Endothelial cell of umbilical vein (primary cell): ENCODE measurements around the gene ZNF415. TPM values are rescaled to one million over a fixed set of nuclear protein-coding genes. Genes with fewer than 3 reads are reported as not detected.

ENCODE experiments used
- BruUV-seq: library from RNA; stranded (reverse); fragments of 400-500 nt; replicated peaks from 2 replicates; lab custom pipeline; 2021; lab: Mats Ljungman, UMichigan
- CTCF ChIA-PET: fragments of 300-600, 350-600 bp; sonication (Branson Sonifier 250); formaldehyde crosslinking; loops from one replicate; lab custom pipeline; 2021; ENCODE audit warnings: antibody characterized with exemption, inconsistent platforms; lab: Charles Lee
- POLR2A ChIA-PET: fragments of 300-600, 350-600 bp; sonication (Branson Sonifier 250); formaldehyde crosslinking; loops from one replicate; lab custom pipeline; 2021; ENCODE audit warnings: antibody characterized with exemption, inconsistent platforms; lab: Charles Lee
- DNase-seq: peaks from one replicate; pipeline ENCODE4 v3.0.0-alpha.2; 2011; ENCODE audit warnings: low read depth, low spot score
- FAIRE-seq: peaks from 2 replicates; lab custom pipeline; 2011; peaks lifted over from hg19 to GRCh38; lab: Jason Lieb, UNC
- H2AFZ ChIP-seq: 2 replicates; pipeline ENCODE4 v1.6.0; 2012; ENCODE audit warnings: low read depth, low read length, control low read depth, inconsistent platforms
- H3K27ac ChIP-seq: 2 replicates; pipeline ENCODE4 v1.5.1; 2011; ENCODE audit warnings: low read depth, mild to moderate bottlenecking, control low read depth, low read length, moderate library complexity; ENCODE audit not compliant: insufficient read depth
- H3K27me3 ChIP-seq, 2 experiments: 2 replicates each; pipeline versions ENCODE4 v1.6.0 to v1.6.1; 2011; ENCODE audit warnings: low read length in 2 of 2, mixed read lengths in 1 of 2; ENCODE audit not compliant: control insufficient read depth in 2 of 2, insufficient read depth in 2 of 2
- H3K36me3 ChIP-seq, 2 experiments: 2 replicates in 1 of 2; 3 replicates in 1 of 2; pipeline ENCODE4 v1.5.1; 2011; ENCODE audit warnings: low read length in 2 of 2, mild to moderate bottlenecking in 1 of 2, moderate library complexity in 1 of 2; ENCODE audit not compliant: control insufficient read depth in 2 of 2, insufficient read depth in 2 of 2; ENCODE audit errors: extremely low read depth in 1 of 2
- H3K4me1 ChIP-seq: 3 replicates; pipeline ENCODE4 v1.5.1; 2011; ENCODE audit warnings: mild to moderate bottlenecking, low read length; ENCODE audit not compliant: control insufficient read depth, insufficient read depth; ENCODE audit errors: extremely low read depth
- H3K4me2 ChIP-seq: 2 replicates; pipeline ENCODE4 v1.6.1; 2011; ENCODE audit warnings: low read length, control low read depth, mixed read lengths; ENCODE audit not compliant: insufficient read depth
- H3K4me3 ChIP-seq, 3 experiments: fragments of 200-600 bp in 1 of 3; sonication (generic), shearing (Covaris generic) in 1 of 3; replicated peaks in 1 of 3; 2 replicates each; pipeline ENCODE4 v1.5.1; 2011 to 2016; ENCODE audit warnings: control low read depth in 3 of 3, low read length in 3 of 3, mild to moderate bottlenecking in 2 of 3, inconsistent platforms in 1 of 3, low read depth in 1 of 3, moderate library complexity in 1 of 3; ENCODE audit not compliant: insufficient read depth in 1 of 3
- H3K79me2 ChIP-seq: 2 replicates; pipeline ENCODE4 v1.6.0; 2012; ENCODE audit warnings: low read length, inconsistent platforms; ENCODE audit not compliant: control insufficient read depth, insufficient read depth
- H3K9ac ChIP-seq: replicated peaks from 2 replicates; pipeline ENCODE3; 2011; ENCODE audit warnings: low read length, control low read depth; ENCODE audit not compliant: insufficient read depth; ENCODE audit errors: extremely low read depth
- H3K9me1 ChIP-seq: replicated peaks from 3 replicates; pipeline ENCODE4 v1.6.0; 2011; ENCODE audit warnings: mild to moderate bottlenecking, low read length; ENCODE audit not compliant: control insufficient read depth, insufficient read depth; ENCODE audit errors: extremely low read depth
- H3K9me3 ChIP-seq: replicated peaks from 2 replicates; pipeline ENCODE4 v1.5.1; 2012; ENCODE audit warnings: low read length, inconsistent platforms; ENCODE audit not compliant: control insufficient read depth, insufficient read depth
- H4K20me1 ChIP-seq: replicated peaks from 2 replicates; pipeline ENCODE3; 2011; ENCODE audit warnings: mild to moderate bottlenecking, low read length; ENCODE audit not compliant: control insufficient read depth, insufficient read depth; ENCODE audit errors: extremely low read depth
- EZH2 ChIP-seq: IDR thresholded peaks from 2 replicates; pipeline ENCODE4 v1.6.1; 2012; ENCODE audit warnings: borderline replicate concordance, low read depth, mild to moderate bottlenecking, moderate library complexity, low read length, inconsistent platforms; ENCODE audit not compliant: severe bottlenecking
- FOS ChIP-seq: IDR thresholded peaks from 2 replicates; pipeline ENCODE4 v1.6.1; 2011; ENCODE audit warnings: mild to moderate bottlenecking, low read length, moderate library complexity, borderline replicate concordance; ENCODE audit not compliant: insufficient read depth
- GATA2 ChIP-seq: IDR thresholded peaks from 2 replicates; pipeline ENCODE4 v1.7.0; 2011; ENCODE audit warnings: low read depth, mild to moderate bottlenecking, moderate library complexity, mixed read lengths, low read length; ENCODE audit not compliant: insufficient read length, insufficient read depth
- JUN ChIP-seq: IDR thresholded peaks from 2 replicates; pipeline ENCODE4 v1.6.1; 2011; ENCODE audit warnings: borderline replicate concordance, low read depth; ENCODE audit not compliant: insufficient read length, insufficient read depth
- MYC ChIP-seq: IDR thresholded peaks from one replicate; pipeline ENCODE4 v1.6.1; 2011; ENCODE audit warnings: mild to moderate bottlenecking, low read depth, low read length
- POLR2A ChIP-seq: IDR thresholded peaks from 2 replicates; pipeline ENCODE4 v1.6.1; 2012; ENCODE audit warnings: low read depth, mild to moderate bottlenecking, control low read depth, low read length
- POLR2AphosphoS5 ChIP-seq: IDR thresholded peaks from 2 replicates; pipeline ENCODE4 v1.6.1; 2012; ENCODE audit warnings: low read depth, mild to moderate bottlenecking, control low read depth, low read length, moderate library complexity; ENCODE audit not compliant: insufficient read depth
- dilution Hi-C: fragments of 300-500 bp; cut with MboI; formaldehyde crosslinking; loops from one replicate; pipeline ENCODE4 v1.15.0; 2019; ENCODE audit warnings: low sequenced_read_pairs; ENCODE audit not compliant: extremely low pct_ligation_motif_present
- intact Hi-C: fragments of 100-400 bp; cut with micrococcal nuclease; formaldehyde crosslinking; loops from one replicate; pipeline ENCODE4 v1.10.0; 2022
- polyA plus RNA-seq, 4 experiments: library from polyadenylated mRNA; depleted of rRNA in 3 of 4; stranded (reverse) in 3 of 4; unstranded in 1 of 4; fragments of >200 nt; gene quantifications; 2 replicates each; pipeline versions ENCODE4 v1.2.1 to v1.2.3, GENCODE V29; 2011 to 2012; ENCODE audit warnings: missing spikeins in 1 of 4
- total RNA-seq: library from RNA; stranded (reverse); gene quantifications from 2 replicates; pipeline ENCODE4 v1.2.3, GENCODE V29; 2021
- TF ChIP-seq, protein P1 (sequence below), 2 donors: IDR thresholded peaks; 1 replicate in 1 of 2; 2 replicates in 1 of 2; pipeline ENCODE4 v1.5.1; 2011; ENCODE audit warnings: low read length in 2 of 2, mild to moderate bottlenecking in 2 of 2, moderate library complexity in 2 of 2, control low read depth in 1 of 2, inconsistent platforms in 1 of 2, low read depth in 1 of 2; ENCODE audit not compliant: insufficient read depth in 1 of 2; ENCODE audit errors: extremely low read depth in 1 of 2
- TF ChIP-seq, protein P2 (sequence below): IDR thresholded peaks from 2 replicates; pipeline ENCODE4 v1.6.1; 2011; ENCODE audit not compliant: insufficient read depth, insufficient read length

The ZNF415 gene
- total and polyA plus RNA-seq, 2 donors (not counting 3 experiments of a cell fraction or from before 2014, with no cell fraction given), result 0.48 to 0.69 TPM

DNA sequence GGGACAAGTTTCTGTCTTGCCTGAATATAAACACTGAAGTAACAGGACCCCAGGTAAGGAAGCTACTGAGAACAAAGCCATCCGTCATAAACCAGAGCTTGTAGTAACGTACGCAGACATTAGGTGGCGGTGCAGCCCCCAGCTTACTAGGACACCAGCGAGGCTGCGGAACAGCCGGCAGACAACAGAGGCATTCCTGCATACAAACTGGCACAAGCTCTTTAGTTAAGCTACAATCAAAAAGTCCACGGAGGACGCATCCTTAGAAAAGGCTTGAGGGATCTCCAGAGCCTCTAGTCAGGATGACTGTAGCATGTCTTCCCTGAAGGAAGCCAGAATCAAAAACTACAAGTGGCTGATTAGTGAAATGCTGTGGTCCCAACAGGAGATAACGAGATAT, 55.7 kb downstream of the ZNF415 start:
- Histone ChIP-seq H2AFZ (no peak overlapping the region), H3K36me3 (peaks cover 10 to 14% of the 10 kb centered on the region in 2 experiments), H4K20me1 (no peaks in the 10 kb centered on the region), H3K27ac (no peak overlapping the region), H3K79me2 (no peaks in the 10 kb centered on the region), H3K9me3 (no peaks in the 10 kb centered on the region), H3K9ac (no peak overlapping the region), H3K4me2 (no peak overlapping the region), H3K4me3 (no peak overlapping the region), H3K4me1 (no peaks in the 10 kb centered on the region), H3K27me3 (no peaks in the 10 kb centered on the region), H3K9me1 (no peaks in the 10 kb centered on the region)
- peak; percentile 49 for FAIRE-seq
- TF ChIP-seq, protein P1, sequence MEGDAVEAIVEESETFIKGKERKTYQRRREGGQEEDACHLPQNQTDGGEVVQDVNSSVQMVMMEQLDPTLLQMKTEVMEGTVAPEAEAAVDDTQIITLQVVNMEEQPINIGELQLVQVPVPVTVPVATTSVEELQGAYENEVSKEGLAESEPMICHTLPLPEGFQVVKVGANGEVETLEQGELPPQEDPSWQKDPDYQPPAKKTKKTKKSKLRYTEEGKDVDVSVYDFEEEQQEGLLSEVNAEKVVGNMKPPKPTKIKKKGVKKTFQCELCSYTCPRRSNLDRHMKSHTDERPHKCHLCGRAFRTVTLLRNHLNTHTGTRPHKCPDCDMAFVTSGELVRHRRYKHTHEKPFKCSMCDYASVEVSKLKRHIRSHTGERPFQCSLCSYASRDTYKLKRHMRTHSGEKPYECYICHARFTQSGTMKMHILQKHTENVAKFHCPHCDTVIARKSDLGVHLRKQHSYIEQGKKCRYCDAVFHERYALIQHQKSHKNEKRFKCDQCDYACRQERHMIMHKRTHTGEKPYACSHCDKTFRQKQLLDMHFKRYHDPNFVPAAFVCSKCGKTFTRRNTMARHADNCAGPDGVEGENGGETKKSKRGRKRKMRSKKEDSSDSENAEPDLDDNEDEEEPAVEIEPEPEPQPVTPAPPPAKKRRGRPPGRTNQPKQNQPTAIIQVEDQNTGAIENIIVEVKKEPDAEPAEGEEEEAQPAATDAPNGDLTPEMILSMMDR (IDR thresholded peaks at IDR 0.05; ENCODE audit: extremely low read depth in 1 of 2, insufficient read depth in 1 of 2, low read depth in 1 of 2, low read length in 2 of 2), result peak; percentile 78 to 79
- TF ChIP-seq JUN, result no peak
- POLR2A ChIA-PET, result interaction anchor here (0.7 kb wide), 1 partner anchor 27 kb away, joined by 3 read pairs; no protein-coding TSS in a partner anchor
- dilution Hi-C loops, result no loop called here
- peak; percentile 72 for DNase-seq
- no TSS peak for BruUV-seq
- CTCF ChIA-PET, result interaction anchor here (0.6 to 2.6 kb wide), 27 partner anchors 10 to 716 kb away, joined by 3 to 38 read pairs (median 4); partner anchors contain the start of genes ZNF347, ZNF665, ZNF677 and ZNF845
- intact Hi-C loops, result loop anchor here (1.0 to 10.0 kb wide), 4 partner anchors 10 to 668 kb away; no protein-coding TSS in a partner anchor

GRCh38 chr19:53068834-53069233, 63.9 kb downstream of the ZNF415 start:
- no peaks in the 10 kb centered on the region for H3K79me2 ChIP-seq
- peaks cover 22% of the 10 kb centered on the region for H3K9me3 ChIP-seq
- FAIRE-seq, result no peak
- H3K4me3 ChIP-seq, result no peak overlapping the region
- no peaks in the 10 kb centered on the region for H3K9me1 ChIP-seq
- H3K4me1 ChIP-seq, result no peaks in the 10 kb centered on the region
- H2AFZ ChIP-seq, result no peak overlapping the region
- H3K27ac ChIP-seq, result no peak overlapping the region
- no peak overlapping the region for H3K4me2 ChIP-seq
- no peaks in the 10 kb centered on the region for H4K20me1 ChIP-seq
- intact Hi-C loops, result no loop called here
- TF ChIP-seq, protein P2, sequence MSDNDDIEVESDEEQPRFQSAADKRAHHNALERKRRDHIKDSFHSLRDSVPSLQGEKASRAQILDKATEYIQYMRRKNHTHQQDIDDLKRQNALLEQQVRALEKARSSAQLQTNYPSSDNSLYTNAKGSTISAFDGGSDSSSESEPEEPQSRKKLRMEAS, result no peak
- TF ChIP-seq MYC, result no peak
- no peak for TF ChIP-seq JUN
- no peak for TF ChIP-seq EZH2
- TF ChIP-seq GATA2, result no peak
- no peak for TF ChIP-seq FOS
- TF ChIP-seq POLR2A, result no peak
- no peak for TF ChIP-seq POLR2AphosphoS5
- TF ChIP-seq, protein P1 (IDR thresholded peaks at IDR 0.05; ENCODE audit: extremely low read depth in 1 of 2, insufficient read depth in 1 of 2, low read depth in 1 of 2, low read length in 2 of 2), result no peak
- ChIA-PET CTCF (no interaction called here), POLR2A (no interaction called here)
- dilution Hi-C loops, result no loop called here
- H3K9ac ChIP-seq, result no peak overlapping the region
- H3K36me3 ChIP-seq, result peaks cover 23 to 26% of the 10 kb centered on the region in 2 experiments
- no peak for DNase-seq
- no TSS peak for BruUV-seq
- no peaks in the 10 kb centered on the region for H3K27me3 ChIP-seq
